Natural killer cell (primary cell): ENCODE data around the gene PLAAT3. TPM values are rescaled to one million over a fixed set of nuclear protein-coding genes. Genes with fewer than 3 reads are reported as not detected.

ENCODE experiments used
- ATAC-seq, 3 donors: fragments of 150-1000 bp in 2 of 3; fragments of 200-7000 bp in 1 of 3; cut with Tn5 transposase; 1 replicate in 1 of 3; 2 replicates in 2 of 3; pipeline ENCODE4 v1.10.0; 2021; ENCODE audit warnings: mild to moderate bottlenecking in 2 of 3, moderate library complexity in 2 of 3
- DNase-seq, 2 donors: peaks; one replicate each; pipeline versions ENCODE4 v3.0.0 to v3.0.0-alpha.2; 2013 to 2021; ENCODE audit warnings: mixed read lengths in 1 of 2
- H3K27ac ChIP-seq: one replicate; pipeline ENCODE4 v1.5.1; 2013; ENCODE audit warnings: mild to moderate bottlenecking, low read length
- H3K27me3 ChIP-seq: one replicate; pipeline ENCODE4 v1.6.1; 2013; ENCODE audit warnings: low read length; ENCODE audit not compliant: control insufficient read depth, insufficient read depth
- H3K36me3 ChIP-seq: one replicate; pipeline ENCODE4 v1.6.1; 2013; ENCODE audit warnings: low read length; ENCODE audit not compliant: control insufficient read depth, insufficient read depth
- H3K4me1 ChIP-seq: one replicate; pipeline ENCODE4 v1.6.1; 2013; ENCODE audit warnings: low read length; ENCODE audit not compliant: control insufficient read depth, insufficient read depth
- H3K4me3 ChIP-seq: one replicate; pipeline ENCODE4 v1.5.1; 2013; ENCODE audit warnings: low read length
- H3K9me3 ChIP-seq: one replicate; pipeline ENCODE4 v1.6.1; 2013; ENCODE audit warnings: low read length; ENCODE audit not compliant: control insufficient read depth, insufficient read depth
- H3K27ac Mint-ChIP-seq, 2 donors: one replicate each; pipeline ENCODE4 v1.8.0; 2022; ENCODE audit warnings: mild to moderate bottlenecking in 2 of 2, mixed read lengths in 2 of 2, moderate library complexity in 1 of 2
- H3K27me3 Mint-ChIP-seq, 2 donors: one replicate each; pipeline ENCODE4 v1.8.0; 2022; ENCODE audit warnings: low read depth in 2 of 2, mixed read lengths in 2 of 2
- H3K36me3 Mint-ChIP-seq: one replicate; pipeline ENCODE4 v1.8.0; 2022; ENCODE audit warnings: mixed read lengths
- H3K4me1 Mint-ChIP-seq, 2 donors: one replicate each; pipeline ENCODE4 v1.8.0; 2022; ENCODE audit warnings: mixed read lengths in 2 of 2
- H3K4me3 Mint-ChIP-seq: one replicate; pipeline ENCODE4 v1.8.0; 2022; ENCODE audit warnings: mild to moderate bottlenecking, moderate library complexity, mixed read lengths
- H3K9me3 Mint-ChIP-seq, 2 donors: one replicate each; pipeline ENCODE4 v1.8.0; 2022; ENCODE audit warnings: mixed read lengths in 2 of 2
- CTCF ChIP-seq: fragments of 200-600 bp; IDR thresholded peaks from one replicate; pipeline ENCODE4 v1.8.0; 2022; ENCODE audit warnings: antibody characterized with exemption
- WGBS: methylation state at CpG from one replicate; pipeline ENCODE4 v1.1.7; 2013; ENCODE audit warnings: missing lambda C conversion rate; ENCODE audit not compliant: insufficient coverage; 5-methylcytosine and 5-hydroxymethylcytosine counted together
- intact Hi-C: fragments of 100-400 bp; cut with micrococcal nuclease; formaldehyde crosslinking; loops from one replicate; pipeline ENCODE4 v1.14.2; 2022
- total RNA-seq, 4 donors: library from RNA; stranded (reverse); fragments of 120-200 nt in 1 of 4; gene quantifications; one replicate each; pipeline versions ENCODE4 v1.2.3 to v1.2.4, GENCODE V29; 2013 to 2022

Gene PLAAT3
- total RNA-seq, 3 donors from 2014 or later (not counting 1 experiment from before 2014, with no cell fraction given): 32.5 to 34.1 (median 34.1) TPM

- no peak overlapping the region for H3K4me3 Mint-ChIP-seq
- H3K27ac ChIP-seq: no peak overlapping the region
- no peaks in the 10 kb centered on the region for H3K36me3 ChIP-seq
- ATAC-seq (no peak), DNase-seq (no peak)
- H3K4me3 ChIP-seq: no peak overlapping the region
- no peaks in the 10 kb centered on the region for H3K27me3 Mint-ChIP-seq
- no peaks in the 10 kb centered on the region for H3K9me3 Mint-ChIP-seq
- no peaks in the 10 kb centered on the region for H3K36me3 Mint-ChIP-seq
- intact Hi-C loops: no loop called here
- no peak for TF ChIP-seq CTCF
- 96% methylated on average over 7 of the region's 7 CpGs for WGBS
- no peaks in the 10 kb centered on the region for H3K27me3 ChIP-seq
- no peaks in the 10 kb centered on the region for H3K9me3 ChIP-seq
- H3K27ac Mint-ChIP-seq: no peak overlapping the region
- peaks cover 42 to 44% of the 10 kb centered on the region in 2 donors for H3K4me1 Mint-ChIP-seq
- peaks cover 41% of the 10 kb centered on the region for H3K4me1 ChIP-seq
These were observed 55.6 kb downstream of the PLAAT3 start for GRCh38 chr11:63558459-63559157.

- Mint-ChIP-seq H3K4me1 (peaks cover 50 to 52% of the 10 kb centered on the region in 2 donors), H3K4me3 (no peak overlapping the region), H3K9me3 (no peaks in the 10 kb centered on the region), H3K27ac (no peak overlapping the region), H3K27me3 (no peaks in the 10 kb centered on the region), H3K36me3 (no peaks in the 10 kb centered on the region)
- TF ChIP-seq CTCF: no peak
- intact Hi-C loops: no loop called here
- Histone ChIP-seq H3K36me3 (no peaks in the 10 kb centered on the region), H3K4me3 (no peak overlapping the region), H3K4me1 (peaks cover 41% of the 10 kb centered on the region), H3K9me3 (no peaks in the 10 kb centered on the region), H3K27ac (no peak overlapping the region), H3K27me3 (no peaks in the 10 kb centered on the region)
- WGBS: 96% methylated on average over 7 of the region's 7 CpGs
- no peak for DNase-seq
- ATAC-seq: no peak
These were observed 56.7 kb downstream of the PLAAT3 start for GRCh38 chr11:63557570-63557969.

- no peak overlapping the region for H3K4me3 Mint-ChIP-seq
- Histone ChIP-seq H3K9me3 (no peaks in the 10 kb centered on the region), H3K4me3 (no peak overlapping the region), H3K4me1 (peaks cover 51% of the 10 kb centered on the region), H3K27me3 (no peaks in the 10 kb centered on the region), H3K36me3 (no peaks in the 10 kb centered on the region), H3K27ac (no peak overlapping the region)
- ATAC-seq (no peak), DNase-seq (no peak)
- H3K4me1 Mint-ChIP-seq: peaks cover 60 to 62% of the 10 kb centered on the region in 2 donors
- H3K9me3 Mint-ChIP-seq: no peaks in the 10 kb centered on the region
- H3K27me3 Mint-ChIP-seq: no peaks in the 10 kb centered on the region
- H3K27ac Mint-ChIP-seq: peak overlapping the region; percentile 39 to 98
- no peak for TF ChIP-seq CTCF
- intact Hi-C loops: no loop called here
- WGBS: 89% methylated on average over 7 of the region's 7 CpGs
- H3K36me3 Mint-ChIP-seq: no peaks in the 10 kb centered on the region
These were observed 57.7 kb downstream of the PLAAT3 start for GRCh38 chr11:63556404-63557013.
